8988T (cell line): ENCODE measurements around the gene NNAT.

Experiments used
- DNase-seq: peaks from one replicate; pipeline ENCODE4 v3.0.0; 2011

The NNAT gene

GRCh38 chr20:37567671-37568588, 46.9 kb downstream of the NNAT start:
- DNase-seq, result no peak

- DNase-seq, result no peak
These were observed 49.4 kb downstream of the NNAT start for GRCh38 chr20:37570419-37570818.

- DNase-seq, result no peak
These were observed 50.0 kb downstream of the NNAT start for GRCh38 chr20:37571033-37571432.
